Tibial artery (tissue), 4 donors: ENCODE measurements around the gene CAPN5.

Source experiments
- DNase-seq, 2 donors: peaks; one replicate each; pipeline ENCODE4 v3.0.0-alpha.2; 2019
- H3K27ac ChIP-seq, 2 donors: fragments of 200-600 bp; sonication (generic) in 1 of 2; 1 replicate in 1 of 2; 2 replicates in 1 of 2; pipeline ENCODE4 v1.5.1; 2018 to 2019; ENCODE audit warnings: mild to moderate bottlenecking in 1 of 2
- H3K27me3 ChIP-seq, 2 donors: fragments of 200-600 bp; sonication (generic) in 1 of 2; one replicate each; pipeline versions ENCODE4 v1.5.1 to v1.6.0; 2016 to 2019
- H3K36me3 ChIP-seq, 3 donors: fragments of 200-600 bp; sonication (generic) in 2 of 3; one replicate each; pipeline ENCODE4 v1.5.1; 2016 to 2019; ENCODE audit warnings: mild to moderate bottlenecking in 2 of 3
- H3K4me1 ChIP-seq, 4 donors: fragments of 200-600 bp; sonication (generic) in 2 of 4; 1 replicate in 3 of 4; 2 replicates in 1 of 4; pipeline ENCODE4 v1.5.1; 2016 to 2019
- H3K4me3 ChIP-seq, 2 donors: fragments of 200-600 bp; sonication (generic) in 1 of 2; 1 replicate in 1 of 2; 2 replicates in 1 of 2; pipeline ENCODE4 v1.5.1; 2018 to 2019; ENCODE audit warnings: mild to moderate bottlenecking in 2 of 2
- H3K9me3 ChIP-seq, 3 donors: fragments of 200-600 bp; sonication (generic) in 1 of 3; one replicate each; pipeline ENCODE4 v1.5.1; 2016 to 2019
- intact Hi-C: fragments of 100-400 bp; cut with DNase I; formaldehyde crosslinking; loops from one replicate; pipeline ENCODE4 v1.15.0; 2023; ENCODE audit warnings: low total_unique reads
- TF ChIP-seq, protein P1 (sequence below), 2 experiments: fragments of 200-600 bp in 1 of 2; fragments of 450-650 bp in 1 of 2; IDR thresholded peaks; one replicate each; pipeline ENCODE4 v1.5.1; 2017 to 2019; ENCODE audit warnings: antibody characterized with exemption in 2 of 2, mild to moderate bottlenecking in 1 of 2, moderate library complexity in 1 of 2

CAPN5 gene

DNA sequence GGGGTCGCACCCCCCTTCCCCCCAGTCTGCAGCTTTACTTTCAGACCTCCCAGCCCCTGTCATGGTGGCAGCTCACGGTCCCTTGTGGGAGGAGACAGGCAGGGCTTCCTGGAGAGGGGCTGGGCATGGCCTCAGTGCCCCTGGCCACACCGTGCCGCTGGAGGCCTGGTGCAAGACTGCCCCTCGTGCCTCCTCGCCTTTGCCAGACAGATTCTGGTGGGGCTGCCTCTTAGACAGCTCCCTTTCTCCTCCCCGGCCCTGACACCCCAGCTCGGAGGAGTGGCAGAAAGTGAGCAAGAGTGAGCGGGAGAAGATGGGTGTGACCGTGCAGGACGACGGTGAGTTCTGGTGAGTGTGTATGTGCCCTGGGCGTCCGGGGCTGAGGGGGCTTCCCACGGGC is 49.2 kb downstream of the CAPN5 start:
- Histone ChIP-seq H3K27me3 (no peaks in the 10 kb centered on the region), H3K36me3 (peaks cover 0 to 45% (median 18%) of the 10 kb centered on the region in 3 donors), H3K27ac (no peak overlapping the region), H3K4me3 (no peak overlapping the region), H3K4me1 (no peaks in the 10 kb centered on the region), H3K9me3 (no peaks in the 10 kb centered on the region)
- TF ChIP-seq, protein P1, sequence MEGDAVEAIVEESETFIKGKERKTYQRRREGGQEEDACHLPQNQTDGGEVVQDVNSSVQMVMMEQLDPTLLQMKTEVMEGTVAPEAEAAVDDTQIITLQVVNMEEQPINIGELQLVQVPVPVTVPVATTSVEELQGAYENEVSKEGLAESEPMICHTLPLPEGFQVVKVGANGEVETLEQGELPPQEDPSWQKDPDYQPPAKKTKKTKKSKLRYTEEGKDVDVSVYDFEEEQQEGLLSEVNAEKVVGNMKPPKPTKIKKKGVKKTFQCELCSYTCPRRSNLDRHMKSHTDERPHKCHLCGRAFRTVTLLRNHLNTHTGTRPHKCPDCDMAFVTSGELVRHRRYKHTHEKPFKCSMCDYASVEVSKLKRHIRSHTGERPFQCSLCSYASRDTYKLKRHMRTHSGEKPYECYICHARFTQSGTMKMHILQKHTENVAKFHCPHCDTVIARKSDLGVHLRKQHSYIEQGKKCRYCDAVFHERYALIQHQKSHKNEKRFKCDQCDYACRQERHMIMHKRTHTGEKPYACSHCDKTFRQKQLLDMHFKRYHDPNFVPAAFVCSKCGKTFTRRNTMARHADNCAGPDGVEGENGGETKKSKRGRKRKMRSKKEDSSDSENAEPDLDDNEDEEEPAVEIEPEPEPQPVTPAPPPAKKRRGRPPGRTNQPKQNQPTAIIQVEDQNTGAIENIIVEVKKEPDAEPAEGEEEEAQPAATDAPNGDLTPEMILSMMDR (IDR thresholded peaks at IDR 0.05): no peak
- intact Hi-C loops: no loop called here
- DNase-seq: no peak

DNA sequence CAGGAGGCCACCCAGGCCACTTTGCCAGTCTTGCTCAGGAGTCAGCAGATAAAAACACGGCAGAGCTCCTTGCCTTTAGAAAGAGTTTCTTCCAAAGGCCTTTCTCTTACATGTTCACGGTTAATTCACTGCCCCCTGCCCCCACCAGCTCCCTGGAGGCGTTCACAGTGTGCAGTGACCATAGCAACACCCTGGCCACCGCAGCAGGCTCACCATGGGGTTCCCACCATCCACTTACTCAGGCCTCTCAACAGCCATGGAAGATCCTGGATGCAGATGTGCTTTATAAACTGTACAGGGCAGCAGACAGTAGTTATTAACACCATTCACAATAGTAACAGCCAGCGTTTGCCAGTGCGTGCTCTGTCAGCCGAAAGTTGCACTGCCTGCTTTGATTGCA is 50.7 kb downstream of the CAPN5 start:
- H3K27ac ChIP-seq: no peak overlapping the region
- DNase-seq: no peak
- peaks cover 0 to 60% (median 25%) of the 10 kb centered on the region in 3 donors for H3K36me3 ChIP-seq
- TF ChIP-seq, protein P1 (IDR thresholded peaks at IDR 0.05): no peak
- intact Hi-C loops: no loop called here
- H3K9me3 ChIP-seq: no peaks in the 10 kb centered on the region
- no peaks in the 10 kb centered on the region for H3K27me3 ChIP-seq
- no peak overlapping the region for H3K4me3 ChIP-seq
- H3K4me1 ChIP-seq: no peaks in the 10 kb centered on the region

DNA sequence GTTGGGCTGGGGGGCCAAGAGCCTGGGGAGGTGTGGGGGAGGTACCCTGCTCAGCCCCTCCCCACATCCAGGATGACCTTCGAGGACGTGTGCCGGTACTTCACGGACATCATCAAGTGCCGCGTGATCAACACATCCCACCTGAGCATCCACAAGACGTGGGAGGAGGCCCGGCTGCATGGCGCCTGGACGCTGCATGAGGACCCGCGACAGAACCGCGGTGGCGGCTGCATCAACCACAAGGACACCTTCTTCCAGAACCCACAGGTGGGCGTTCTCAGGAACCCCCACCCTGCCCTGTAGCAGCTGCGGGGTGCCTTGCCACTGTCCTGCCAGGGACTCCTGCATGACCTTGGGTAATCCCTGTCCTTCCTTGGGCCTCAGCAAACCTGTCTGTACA is 51.3 kb downstream of the CAPN5 start:
- Histone ChIP-seq H3K9me3 (no peaks in the 10 kb centered on the region), H3K27me3 (no peaks in the 10 kb centered on the region), H3K36me3 (peaks cover 0 to 66% (median 27%) of the 10 kb centered on the region in 3 donors), H3K4me1 (no peaks in the 10 kb centered on the region), H3K27ac (no peak overlapping the region), H3K4me3 (no peak overlapping the region)
- TF ChIP-seq, protein P1 (IDR thresholded peaks at IDR 0.05): no peak
- intact Hi-C loops: no loop called here
- no peak for DNase-seq

DNA sequence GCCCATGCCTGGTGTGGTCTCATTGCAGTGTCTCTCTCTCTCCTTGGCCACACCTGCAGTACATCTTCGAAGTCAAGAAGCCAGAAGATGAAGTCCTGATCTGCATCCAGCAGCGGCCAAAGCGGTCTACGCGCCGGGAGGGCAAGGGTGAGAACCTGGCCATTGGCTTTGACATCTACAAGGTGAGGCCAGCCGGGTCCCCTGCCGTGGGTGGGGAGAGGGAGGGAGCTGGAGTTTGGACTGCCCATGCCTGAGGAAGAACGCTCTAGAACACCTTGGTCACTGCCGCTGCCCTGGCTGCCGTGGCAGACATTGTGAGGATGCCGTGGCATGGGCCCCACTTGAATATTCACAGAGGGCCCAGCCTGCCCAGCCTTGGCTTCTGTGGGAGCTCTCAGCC is 52.2 kb downstream of the CAPN5 start:
- no peaks in the 10 kb centered on the region for H3K9me3 ChIP-seq
- H3K27me3 ChIP-seq: no peaks in the 10 kb centered on the region
- intact Hi-C loops: no loop called here
- DNase-seq: no peak
- no peak overlapping the region for H3K27ac ChIP-seq
- peaks cover 0 to 75% (median 36%) of the 10 kb centered on the region in 3 donors for H3K36me3 ChIP-seq
- TF ChIP-seq, protein P1 (IDR thresholded peaks at IDR 0.05): no peak
- H3K4me3 ChIP-seq: no peak overlapping the region
- no peaks in the 10 kb centered on the region for H3K4me1 ChIP-seq

DNA sequence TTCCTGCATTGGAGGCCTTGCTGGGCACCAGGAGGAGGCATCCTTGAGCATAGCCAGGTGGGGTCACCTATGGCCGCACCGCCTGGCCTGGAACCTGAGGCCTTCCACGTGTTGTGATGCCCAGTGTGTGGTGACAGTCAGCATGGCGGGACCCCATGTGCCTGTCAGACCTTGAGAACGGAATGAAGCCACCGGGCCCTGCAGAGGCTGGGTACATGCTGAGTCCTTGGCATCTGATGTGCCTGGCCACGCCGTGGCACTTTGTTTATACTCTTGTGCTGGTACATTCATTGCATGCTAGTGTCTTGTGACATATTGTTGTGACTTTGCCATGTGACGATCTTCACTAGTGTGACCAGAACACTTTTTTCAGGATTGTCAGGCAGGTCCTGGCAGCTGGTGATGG is 52.8 kb downstream of the CAPN5 start:
- Histone ChIP-seq H3K27ac (no peak overlapping the region), H3K27me3 (no peaks in the 10 kb centered on the region), H3K4me1 (no peaks in the 10 kb centered on the region), H3K36me3 (peaks cover 0 to 72% (median 36%) of the 10 kb centered on the region in 3 donors), H3K9me3 (no peaks in the 10 kb centered on the region), H3K4me3 (no peak overlapping the region)
- DNase-seq: no peak
- TF ChIP-seq, protein P1 (IDR thresholded peaks at IDR 0.05): no peak
- intact Hi-C loops: no loop called here

DNA sequence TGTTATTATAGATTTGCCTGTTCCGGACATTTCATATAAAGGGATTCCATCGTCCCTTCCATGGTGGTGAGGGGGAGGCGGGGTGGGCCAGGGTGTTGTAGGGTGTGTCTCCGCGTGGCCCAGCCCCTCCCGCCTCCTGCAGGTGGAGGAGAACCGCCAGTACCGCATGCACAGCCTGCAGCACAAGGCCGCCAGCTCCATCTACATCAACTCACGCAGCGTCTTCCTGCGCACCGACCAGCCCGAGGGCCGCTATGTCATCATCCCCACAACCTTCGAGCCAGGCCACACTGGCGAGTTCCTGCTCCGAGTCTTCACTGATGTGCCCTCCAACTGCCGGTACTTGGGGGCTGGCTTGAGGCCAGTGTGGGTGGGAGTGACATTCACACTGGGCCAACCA is 53.8 kb downstream of the CAPN5 start:
- H3K27ac ChIP-seq: no peak overlapping the region
- no peak overlapping the region for H3K4me3 ChIP-seq
- TF ChIP-seq, protein P1 (IDR thresholded peaks at IDR 0.05): no peak
- no peaks in the 10 kb centered on the region for H3K27me3 ChIP-seq
- H3K36me3 ChIP-seq: peaks cover 0 to 69% (median 36%) of the 10 kb centered on the region in 3 donors
- intact Hi-C loops: no loop called here
- no peak for DNase-seq
- H3K4me1 ChIP-seq: no peaks in the 10 kb centered on the region
- H3K9me3 ChIP-seq: no peaks in the 10 kb centered on the region
